NCI-H2107 (cell line): ENCODE measurements around the gene TMEM9B.
"Not testable (repeated sequence)": the region's sequence is repeated elsewhere in the genome, so short reads cannot be mapped to it uniquely, and the experiment has no call there.

Source experiments
- DNase-seq: peaks from one replicate; lab custom pipeline; 2025; lab: John Stamatoyannopoulos, UW

The TMEM9B gene

DNA sequence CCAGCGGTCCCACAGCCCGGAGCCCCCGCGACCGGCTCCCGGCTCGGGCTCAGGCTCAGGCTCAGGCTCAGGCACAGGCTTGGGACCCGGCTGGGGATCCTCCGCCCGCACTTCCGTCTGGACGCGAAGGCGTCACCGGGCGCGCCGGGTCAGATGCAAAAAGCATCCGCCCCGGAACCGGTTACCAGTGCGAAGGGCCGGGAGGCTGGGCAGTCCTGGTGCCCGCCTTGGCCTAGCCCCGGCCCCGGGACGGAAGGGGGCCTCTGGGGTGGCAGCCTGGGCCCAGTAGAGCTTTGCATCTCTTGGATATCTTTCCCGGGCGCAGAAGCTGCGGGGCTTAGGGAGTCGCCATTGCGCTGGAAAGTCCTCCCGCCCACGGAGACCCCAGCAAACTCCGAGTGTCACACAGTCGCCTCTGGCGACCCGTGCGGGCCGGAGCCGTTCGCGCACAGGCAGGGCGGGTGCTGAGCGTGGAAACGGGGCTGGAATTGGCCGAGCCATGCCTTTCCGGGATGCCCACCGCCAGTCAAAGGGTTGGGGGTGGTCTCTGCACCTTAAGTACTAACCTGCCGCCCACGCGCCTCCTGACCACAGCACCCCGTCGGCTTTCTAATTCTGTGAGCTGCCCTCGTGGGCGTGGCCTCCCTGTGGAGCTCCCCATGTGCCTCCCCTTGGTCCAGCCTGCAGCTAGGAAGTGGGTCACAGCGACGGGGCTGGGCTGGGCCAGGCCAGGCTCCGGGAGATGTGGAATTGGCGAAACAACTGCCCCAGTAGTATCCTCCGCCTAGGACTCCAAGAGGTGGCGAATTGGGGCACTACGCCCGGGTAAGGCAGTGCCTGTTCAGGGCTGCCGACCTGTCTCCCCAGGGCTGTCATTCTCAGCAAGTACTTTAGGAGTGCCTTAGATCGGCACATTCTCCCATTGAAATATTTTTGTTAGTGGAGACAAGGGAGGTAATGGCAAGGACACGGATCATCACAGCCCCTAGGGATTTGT lies at the start of gene TMEM9B:
TMEM9B (minus strand) TSS at position 119 of the 997 bp plus-strand sequence. CDS start 129 bp downstream, outside the sequence.
- peak; percentile 58 for DNase-seq

DNA sequence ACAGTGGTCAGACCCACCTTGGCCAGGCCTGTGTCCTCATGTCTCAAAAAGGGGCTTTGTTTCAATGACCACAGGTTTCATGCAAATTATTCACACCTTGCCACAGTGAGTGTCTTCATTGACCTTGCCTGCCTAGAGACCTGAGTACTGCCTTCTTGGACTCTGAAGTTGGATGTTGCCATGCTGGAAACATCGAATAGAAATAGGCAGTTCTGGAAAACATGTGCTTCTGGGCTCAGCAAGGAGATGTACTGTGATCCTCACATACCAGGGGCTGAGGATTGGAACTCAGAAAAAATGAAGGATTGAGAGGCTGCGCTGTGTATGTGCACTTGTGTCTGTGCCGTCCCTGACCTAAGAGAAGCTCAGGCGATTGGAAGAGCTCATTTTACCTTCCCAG lies 49.1 kb upstream of the TMEM9B start:
- DNase-seq = no peak

DNA sequence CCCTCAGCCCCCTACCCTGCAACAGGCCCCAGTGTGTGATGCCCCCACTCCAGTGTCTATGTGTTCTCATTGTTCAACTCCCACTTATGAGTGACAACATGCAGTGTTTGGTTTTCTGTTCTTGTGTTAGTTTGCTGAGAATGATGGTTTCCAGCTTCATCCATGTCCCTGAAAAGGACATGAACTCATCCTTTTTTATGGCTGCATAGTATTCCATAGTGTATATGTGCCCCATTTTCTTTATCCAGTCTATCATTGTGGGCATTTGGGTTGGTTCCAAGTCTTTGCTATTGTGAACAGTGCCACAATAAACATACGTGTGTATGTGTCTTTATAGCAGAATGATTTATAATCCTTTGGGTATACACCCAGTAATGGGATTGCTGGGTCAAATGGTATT lies 45.3 kb upstream of the TMEM9B start:
- not testable (repeated sequence) for DNase-seq

DNA sequence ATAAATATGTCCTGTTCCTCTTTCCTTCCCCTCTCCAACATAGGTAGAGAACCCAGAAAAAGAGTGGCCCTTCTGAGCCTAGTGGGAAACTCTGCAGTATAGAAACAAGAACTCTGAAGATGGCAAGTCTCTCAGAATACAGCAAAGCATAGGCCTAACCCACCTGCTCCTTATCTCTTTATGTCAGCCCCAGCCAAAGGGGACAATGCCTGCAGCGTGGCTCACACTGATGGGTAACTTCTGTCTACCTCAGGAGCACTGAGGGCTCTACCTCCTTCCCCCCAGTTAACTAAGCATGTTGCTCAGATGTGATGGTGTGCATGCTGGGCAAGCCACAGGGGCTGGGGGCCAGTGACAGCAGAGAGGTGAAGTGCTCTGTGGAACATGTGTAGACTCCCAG lies 44.4 kb upstream of the TMEM9B start:
- no peak for DNase-seq

DNA sequence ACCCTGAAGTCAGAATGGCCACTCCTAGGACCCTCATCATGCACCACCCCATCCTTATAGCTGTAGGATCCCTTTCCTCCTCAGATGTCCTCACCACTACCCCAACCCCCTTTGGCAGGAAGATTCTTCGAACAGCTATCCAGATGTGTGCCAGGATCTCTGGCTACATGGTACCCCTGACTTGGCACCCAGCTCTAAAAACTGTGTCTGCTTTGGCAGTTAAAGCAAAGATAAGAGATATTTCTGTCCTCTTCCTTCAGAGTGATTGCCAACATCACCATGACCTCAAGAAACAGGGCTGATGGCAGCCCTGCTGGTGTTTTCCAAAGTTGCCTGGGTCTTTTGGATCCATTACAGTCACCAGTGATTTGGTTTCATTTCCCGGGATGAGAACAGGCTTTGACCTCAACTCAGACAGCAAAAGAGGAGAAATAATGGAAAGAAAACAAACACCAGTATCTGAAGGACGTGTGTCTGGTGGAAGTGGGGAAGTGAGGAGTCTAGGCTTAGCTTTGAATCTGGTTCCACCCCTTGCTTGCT lies 43.8 kb upstream of the TMEM9B start:
- DNase-seq = no peak

DNA sequence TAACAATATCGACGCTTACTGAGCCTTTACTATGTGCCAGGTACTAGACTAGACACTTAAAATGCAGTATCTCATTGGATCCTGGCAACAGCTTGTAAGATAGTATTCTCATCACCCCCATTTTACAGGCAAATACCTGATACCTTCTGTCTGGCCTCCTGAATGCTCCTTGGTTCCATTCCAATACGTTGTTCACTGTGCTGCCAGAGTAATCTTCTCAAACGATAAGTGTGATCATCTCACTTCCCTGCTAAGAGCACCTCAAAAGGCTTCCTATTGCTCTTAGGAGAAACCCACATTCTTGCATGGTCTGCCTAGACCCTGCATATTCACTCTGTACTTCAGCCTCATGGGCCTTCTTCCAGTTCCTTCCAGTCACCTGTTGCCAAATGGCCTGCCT lies 40.8 kb upstream of the TMEM9B start:
- DNase-seq = no peak

DNA sequence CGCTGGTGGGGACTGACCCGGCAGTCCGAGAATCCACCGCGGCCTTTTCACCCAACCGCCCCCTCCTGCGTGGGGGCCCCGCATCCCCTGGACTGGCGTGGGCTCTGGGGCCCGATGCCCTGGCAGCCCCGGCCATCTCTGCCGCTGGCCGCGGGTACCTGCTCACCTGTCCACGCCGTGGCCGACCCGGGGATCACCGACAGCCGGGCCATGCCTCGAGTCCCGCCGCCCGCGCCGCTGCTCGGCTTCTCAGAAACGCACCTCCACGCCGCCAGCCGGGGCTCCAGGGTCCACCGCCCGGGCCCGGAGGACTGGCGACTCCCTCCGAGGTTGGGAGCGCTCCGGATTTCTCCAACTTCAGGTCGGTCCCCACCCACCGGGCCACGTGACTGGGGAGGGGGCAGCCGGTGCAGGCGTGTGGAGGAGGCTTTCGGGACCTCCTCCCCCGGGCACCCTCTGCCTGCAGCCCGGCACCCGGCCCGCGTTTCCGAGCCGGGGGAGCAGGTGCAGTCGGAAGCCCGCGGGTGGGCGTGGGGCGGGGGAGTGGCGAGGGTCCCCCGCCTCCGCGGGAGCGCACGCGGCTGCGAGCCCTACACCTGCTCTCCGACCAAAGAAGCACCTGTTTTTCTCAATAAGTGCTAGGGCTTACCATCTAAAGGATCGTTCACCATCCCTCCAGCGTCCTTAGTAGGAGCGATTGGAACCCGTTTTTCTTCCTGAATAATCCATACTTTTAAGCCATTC lies 40.1 kb upstream of the TMEM9B start:
- DNase-seq = no peak

DNA sequence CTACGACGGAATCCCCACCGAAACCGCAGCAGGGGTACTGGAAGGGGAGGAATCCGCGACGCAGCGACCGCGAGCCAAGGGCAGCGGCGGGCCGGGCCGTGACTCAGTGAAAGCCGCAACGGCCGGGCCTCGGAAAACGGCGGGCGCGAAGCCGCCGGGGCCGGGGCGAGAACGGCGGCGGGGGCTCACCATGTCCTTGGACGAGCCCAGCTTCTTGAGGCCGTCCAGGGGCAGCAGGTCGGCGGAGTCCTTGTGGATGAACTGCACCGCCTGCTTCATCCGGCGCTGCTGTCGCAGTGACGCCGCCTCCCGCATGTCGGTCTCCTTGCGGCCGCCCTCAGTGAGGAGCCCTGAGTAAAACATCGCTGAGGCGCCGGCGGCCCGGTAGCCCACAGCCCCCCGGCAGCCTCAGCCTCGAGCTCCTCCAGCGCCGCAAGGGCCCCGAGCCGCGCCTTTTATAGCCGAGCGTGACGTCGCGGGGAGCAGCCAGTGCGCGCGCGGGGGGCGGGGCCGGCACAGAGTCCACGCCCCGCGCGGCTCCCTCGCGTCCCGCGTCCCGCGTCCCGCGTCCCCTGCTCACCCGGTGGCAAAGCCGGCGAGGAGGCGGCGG lies 39.4 kb upstream of the TMEM9B start, which contains the start of gene NRIP3:
NRIP3 (minus strand) TSS at position 429 of the 610 bp plus-strand sequence; CDS start at position 363, 66 bp downstream.
- no peak for DNase-seq

DNA sequence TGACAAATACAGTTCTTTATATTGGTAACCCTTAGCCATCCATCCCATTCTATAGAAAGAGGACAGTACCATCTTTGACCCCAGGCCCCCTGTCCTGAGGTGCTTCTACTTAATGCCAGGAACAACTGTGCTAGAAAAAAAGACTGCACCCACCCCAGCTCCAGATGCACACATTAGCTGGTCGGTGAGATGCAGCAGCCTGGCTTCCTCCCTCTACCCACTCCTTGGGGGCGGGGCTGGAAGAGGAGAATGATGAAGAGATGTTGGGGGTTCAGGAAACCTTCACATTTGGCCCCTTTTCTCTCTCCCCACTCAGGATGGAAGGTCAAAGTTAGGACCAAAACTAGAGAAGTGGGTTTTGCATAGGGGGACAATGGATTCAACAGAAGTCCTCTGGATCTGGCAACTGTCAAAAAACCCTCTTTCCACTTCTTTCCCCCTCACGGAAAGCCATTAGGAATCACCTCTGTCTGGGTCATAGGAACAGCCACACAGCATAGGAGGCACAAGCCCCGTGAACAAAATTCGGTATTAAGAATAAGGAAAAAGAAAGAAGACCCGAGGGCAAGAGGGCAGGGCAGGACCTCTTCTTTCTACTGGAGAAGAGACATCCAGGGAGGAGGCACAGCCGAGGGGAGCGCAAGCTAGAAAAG lies 38.8 kb upstream of the TMEM9B start:
- DNase-seq = no peak

DNA sequence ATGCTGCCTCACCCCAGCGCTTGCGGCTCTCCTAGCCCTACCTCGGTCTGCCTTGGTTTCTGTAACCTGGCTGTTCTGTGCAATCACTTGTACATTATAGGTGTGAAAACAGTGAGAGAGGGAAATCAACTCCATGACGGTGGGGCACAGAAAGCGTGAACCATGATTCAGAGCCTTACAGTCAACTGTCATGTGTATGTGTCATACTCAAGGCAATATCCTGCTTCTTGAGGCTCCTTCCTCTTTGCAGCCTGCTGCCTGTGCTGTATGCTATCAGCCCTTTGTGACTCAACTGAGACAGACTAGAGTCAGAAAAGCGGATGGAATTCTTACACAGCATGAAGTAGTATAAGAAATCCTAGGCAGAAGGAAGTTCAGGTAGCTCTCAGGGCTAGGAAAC lies 37.5 kb upstream of the TMEM9B start:
- no peak for DNase-seq

DNA sequence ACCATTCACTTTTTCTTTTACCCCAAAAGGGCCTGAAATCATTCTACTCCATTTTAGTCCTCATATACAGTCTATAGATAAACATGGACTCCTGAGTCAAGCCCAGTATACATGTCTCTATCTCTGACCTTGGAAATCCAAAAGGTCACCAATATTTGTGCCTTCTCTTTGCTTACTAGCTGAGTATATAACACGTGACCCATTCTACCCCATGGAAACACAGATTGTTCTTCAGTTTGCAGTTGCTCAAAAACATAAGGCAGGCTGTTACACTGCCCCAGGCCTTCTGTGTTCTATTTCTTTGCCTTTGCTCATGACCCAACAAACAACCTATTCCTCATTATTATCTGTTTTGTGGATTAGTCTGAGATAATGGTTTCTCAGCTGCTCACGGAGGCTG lies 33.8 kb upstream of the TMEM9B start:
- DNase-seq = no peak

DNA sequence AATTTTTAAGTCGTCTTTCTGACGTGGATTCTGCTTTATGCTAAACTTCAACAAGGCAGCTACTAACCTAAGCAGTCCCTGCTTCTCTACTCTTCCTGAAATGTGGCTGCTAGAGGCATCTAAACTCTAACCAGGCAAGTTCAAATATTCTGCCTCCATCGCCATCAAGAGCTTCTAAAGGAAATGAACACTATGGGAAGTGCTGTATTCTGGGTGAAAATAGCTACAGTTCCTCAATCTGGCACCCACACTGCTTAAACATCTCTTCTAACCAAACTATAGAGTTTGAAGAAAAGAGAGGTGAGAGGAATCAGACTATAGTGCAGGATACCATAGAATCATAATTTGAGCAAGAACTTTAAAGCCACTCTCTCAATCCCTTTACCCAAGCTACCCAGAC lies 33.2 kb upstream of the TMEM9B start:
- DNase-seq = no peak

DNA sequence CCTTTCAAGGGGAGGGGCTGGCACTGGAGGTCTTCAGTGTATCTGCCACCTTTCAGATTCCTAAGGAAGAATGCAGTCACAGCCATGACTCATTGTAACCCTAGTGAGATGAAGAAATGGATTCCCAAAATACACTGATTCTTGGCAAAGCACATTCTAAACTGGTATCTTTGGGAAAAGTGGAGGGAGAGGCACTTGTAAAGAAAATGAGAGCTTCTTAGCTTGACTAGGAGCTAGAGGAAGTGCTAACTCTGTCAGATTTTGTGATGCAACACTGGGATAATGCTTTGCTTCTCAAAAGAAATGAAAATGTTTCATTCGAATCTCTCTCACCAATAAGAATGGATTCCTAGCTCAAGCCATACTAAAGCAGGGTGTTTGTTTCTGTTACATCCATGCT lies 25.2 kb upstream of the TMEM9B start:
- no peak for DNase-seq

DNA sequence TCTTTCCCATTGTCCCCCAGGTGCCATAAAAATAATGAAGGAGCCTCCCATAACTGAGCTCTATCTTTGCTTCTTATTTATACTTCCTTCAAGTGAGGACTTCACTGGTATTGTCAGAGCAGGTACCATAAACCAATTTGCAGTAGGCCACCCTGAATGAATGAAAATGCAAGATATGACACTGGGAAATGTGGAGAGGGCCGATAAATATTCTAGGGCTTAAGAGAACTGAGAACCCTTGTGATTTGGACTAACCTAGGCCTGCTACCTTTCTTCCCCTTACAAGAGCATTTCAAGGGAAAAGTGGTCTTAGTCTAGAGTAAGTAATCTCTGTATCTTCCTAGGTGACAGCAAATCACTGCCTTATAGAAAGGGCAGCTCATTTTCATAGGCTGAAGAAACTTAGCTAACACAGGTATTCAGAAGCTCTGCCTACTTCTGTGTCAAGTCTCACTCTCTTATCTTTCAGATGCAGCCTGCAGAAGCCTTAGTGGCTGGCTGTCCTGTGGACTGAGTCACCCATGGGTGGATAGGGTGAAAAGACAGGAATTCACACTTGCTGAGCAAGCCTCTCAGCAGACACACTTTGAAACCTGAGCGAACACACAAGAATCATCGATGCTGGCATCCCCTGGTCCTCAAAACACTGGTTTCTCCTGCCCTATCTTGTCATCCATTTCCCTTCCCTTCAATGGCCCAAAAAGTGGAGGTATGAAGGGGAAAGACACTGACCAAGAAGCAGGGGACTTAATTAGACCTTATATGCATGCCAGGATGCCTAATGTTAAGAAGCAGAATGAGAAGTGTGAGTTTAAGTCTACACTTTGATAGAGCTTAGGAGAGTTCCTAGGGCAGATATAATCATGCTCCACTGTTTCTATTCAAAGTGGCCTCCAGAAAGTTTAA lies 24.3 kb upstream of the TMEM9B start:
- DNase-seq = no peak

DNA sequence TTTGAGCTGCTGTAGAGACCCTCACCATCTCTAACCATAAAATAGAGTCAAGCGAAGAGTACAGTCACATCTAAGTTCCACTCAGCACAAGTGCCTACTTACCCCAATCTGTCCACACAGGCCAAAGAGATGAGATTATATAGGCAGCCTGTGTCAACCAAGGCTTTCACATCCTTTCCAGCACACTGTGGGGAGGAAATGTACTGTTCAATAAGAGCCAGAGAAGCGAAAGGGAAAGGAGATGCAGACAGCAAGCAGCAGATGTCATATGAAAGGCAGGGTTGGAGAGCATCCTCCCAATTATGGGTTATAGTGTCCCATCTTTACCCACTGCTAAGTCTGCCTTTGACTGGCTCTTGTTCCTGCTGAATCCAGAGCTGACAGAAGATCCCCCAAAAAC lies 23.2 kb upstream of the TMEM9B start:
- no peak for DNase-seq

DNA sequence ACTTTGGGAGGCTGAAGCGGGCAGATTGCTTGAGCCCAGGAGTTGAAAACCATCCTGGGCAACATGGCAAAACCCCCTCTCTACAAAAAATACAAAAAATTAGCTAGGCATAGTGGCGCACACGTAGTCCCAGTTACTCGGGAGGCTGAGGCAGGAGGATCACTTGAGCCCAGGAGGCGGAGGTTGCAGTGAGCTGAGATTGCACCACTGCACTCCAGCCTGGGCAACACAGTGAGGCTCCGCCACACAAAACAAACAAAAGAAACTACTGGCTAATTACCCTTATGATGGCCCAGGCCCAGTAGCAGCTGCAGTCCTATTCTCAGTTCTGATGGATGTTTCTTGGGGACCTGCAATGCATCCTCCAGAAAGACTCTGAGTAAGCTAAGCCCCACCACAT lies 22.5 kb upstream of the TMEM9B start:
- DNase-seq = not testable (repeated sequence)

DNA sequence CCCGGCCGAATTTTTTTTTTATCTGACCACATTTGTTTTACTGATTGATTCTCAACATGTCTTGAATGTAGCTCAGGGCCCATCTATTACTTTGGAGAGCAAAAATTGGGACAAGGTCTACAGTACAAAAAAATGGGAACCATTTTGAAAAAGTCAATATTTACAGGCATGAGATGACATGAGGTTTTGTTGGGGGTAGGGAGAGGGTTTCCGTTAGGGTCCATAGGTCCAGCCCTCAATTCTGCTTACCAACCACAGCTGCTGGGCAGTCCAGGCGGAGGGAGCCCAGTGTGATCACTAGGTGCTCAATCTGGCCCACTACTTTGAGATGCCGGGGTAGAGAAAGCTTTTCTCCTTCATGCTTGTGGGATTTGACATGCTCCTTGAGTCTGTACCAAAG lies 21.2 kb upstream of the TMEM9B start:
- no peak for DNase-seq

DNA sequence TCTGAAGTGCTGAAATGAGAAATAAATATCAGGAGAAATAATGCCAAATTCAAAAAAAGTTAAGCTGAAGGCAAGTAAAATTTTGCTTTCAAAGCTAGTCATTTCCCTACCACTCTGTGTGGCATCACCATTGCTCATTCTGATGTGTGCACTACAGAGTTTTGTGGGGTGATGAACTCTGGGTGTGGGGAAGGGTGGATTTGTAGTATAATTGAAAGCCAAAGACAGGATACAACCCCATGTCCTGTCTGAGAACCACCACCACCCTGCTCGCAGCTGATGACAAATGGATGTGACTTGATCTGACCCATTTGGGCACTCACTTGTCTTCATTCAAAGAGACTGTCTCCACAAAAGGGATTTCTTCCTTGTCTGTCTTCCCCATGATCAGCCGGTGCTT lies 19.3 kb upstream of the TMEM9B start:
- DNase-seq = no peak

DNA sequence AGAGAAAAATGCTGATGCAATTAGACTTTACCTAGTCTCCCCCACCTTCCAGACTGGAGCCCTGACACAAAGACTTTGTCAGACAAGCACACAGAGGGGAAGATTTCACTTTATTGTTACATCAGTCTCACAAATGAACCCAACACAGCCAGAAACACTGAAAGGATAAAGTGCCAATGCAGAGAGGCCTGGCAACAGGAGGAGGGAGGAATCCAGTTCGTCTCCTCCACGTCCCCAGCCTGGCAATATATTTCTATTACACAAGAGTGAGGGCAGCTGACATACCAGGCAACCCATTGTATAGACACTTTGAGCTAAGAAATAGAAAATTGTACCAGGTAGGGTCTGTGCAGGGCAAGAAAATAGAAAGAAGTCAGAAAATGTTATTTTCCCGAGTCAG lies 16.2 kb upstream of the TMEM9B start:
- DNase-seq = no peak

DNA sequence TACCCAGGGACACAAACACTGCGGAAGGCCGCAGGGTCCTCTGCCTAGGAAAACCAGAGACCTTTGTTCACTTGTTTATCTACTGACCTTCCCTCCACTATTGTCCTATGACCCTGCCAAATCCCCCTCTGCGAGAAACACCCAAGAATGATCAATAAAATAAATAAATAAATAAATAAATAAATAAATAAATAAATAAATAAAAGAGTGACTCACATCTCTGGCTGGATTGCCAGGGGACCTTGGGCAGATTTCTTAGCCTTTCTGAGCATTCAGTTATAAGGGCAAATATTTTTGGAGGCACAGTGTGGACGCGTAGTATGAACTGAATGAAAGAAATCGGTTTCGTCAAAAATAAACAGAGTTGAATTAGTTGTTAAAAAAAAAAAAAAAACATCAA lies 15.1 kb upstream of the TMEM9B start:
- DNase-seq = not testable (repeated sequence)

DNA sequence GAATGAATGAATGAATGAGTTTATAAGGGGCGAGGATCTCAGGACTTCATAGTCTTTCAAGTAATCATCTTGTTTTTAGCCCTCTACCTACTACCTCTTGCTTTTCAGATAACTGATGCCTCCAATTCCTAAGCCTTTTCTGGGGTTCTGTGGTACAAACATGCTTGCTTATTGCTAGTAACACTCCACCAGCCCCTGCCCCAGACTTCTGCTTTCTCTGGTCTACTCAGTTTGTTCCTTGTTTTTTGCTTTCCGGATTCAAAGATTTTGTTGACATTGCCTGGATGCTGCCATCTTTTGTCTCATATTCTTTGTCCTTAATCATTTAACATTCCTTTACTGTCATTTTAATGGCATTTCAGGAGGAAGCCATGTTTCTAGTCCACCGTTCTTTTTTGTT lies 8.9 kb upstream of the TMEM9B start:
- no peak for DNase-seq
